GM23338 (cell line): ENCODE results near the gene EGFR. TPM values are rescaled to one million over a fixed set of nuclear protein-coding genes. Genes with fewer than 3 reads are reported as not detected.

ENCODE experiments used
- ATAC-seq: fragments of 200-7000 bp; cut with Tn5 transposase; 3 replicates; pipeline ENCODE4 v1.9.1; 2020
- DNase-seq: peaks from one replicate; pipeline ENCODE4 v3.0.0-alpha.2; 2015; ENCODE audit warnings: low spot score
- H2AFZ ChIP-seq: fragments of 200-600 bp; sonication (generic); 2 replicates; pipeline ENCODE4 v1.8.0; 2016; ENCODE audit warnings: antibody characterized with exemption, mild to moderate bottlenecking, moderate library complexity
- H3F3A ChIP-seq: fragments of 200-600 bp; sonication (generic); replicated peaks from 2 replicates; pipeline ENCODE4 v1.8.0; 2017; ENCODE audit warnings: antibody characterized with exemption, mixed run types, low read depth
- H3K27ac ChIP-seq: fragments of 200-600 bp; sonication (generic); 2 replicates; pipeline ENCODE4 v1.6.1; 2016; ENCODE audit warnings: low read depth
- H3K27me3 ChIP-seq: fragments of 200-600 bp; sonication (generic); 2 replicates; pipeline ENCODE4 v1.8.0; 2016; ENCODE audit warnings: mild to moderate bottlenecking, mixed run types, moderate library complexity; ENCODE audit not compliant: insufficient read depth
- H3K36me3 ChIP-seq: fragments of 200-600 bp; sonication (generic); 2 replicates; pipeline ENCODE4 v1.8.0; 2016; ENCODE audit warnings: mild to moderate bottlenecking; ENCODE audit not compliant: insufficient read depth
- H3K4me1 ChIP-seq: fragments of 200-600 bp; sonication (generic); 2 replicates; pipeline ENCODE4 v1.8.0; 2016; ENCODE audit warnings: mild to moderate bottlenecking, moderate library complexity; ENCODE audit not compliant: insufficient read depth
- H3K4me2 ChIP-seq: fragments of 200-600 bp; sonication (generic); 2 replicates; pipeline ENCODE4 v1.7.1; 2017; ENCODE audit warnings: mixed run types
- H3K4me3 ChIP-seq: fragments of 200-600 bp; sonication (generic); 2 replicates; pipeline ENCODE4 v1.6.1; 2016; ENCODE audit warnings: mixed run types
- H3K79me2 ChIP-seq: fragments of 200-600 bp; sonication (generic); replicated peaks from 2 replicates; pipeline ENCODE4 v1.8.0; 2017; ENCODE audit warnings: mild to moderate bottlenecking; ENCODE audit not compliant: insufficient read depth
- H3K9me2 ChIP-seq: fragments of 200-600 bp; sonication (generic); 2 replicates; pipeline ENCODE4 v1.8.0; 2017; ENCODE audit not compliant: insufficient read depth
- H4K20me1 ChIP-seq: fragments of 200-600 bp; sonication (generic); replicated peaks from 2 replicates; pipeline ENCODE4 v1.8.0; 2017; ENCODE audit warnings: mild to moderate bottlenecking; ENCODE audit not compliant: insufficient read depth
- H3K27ac Mint-ChIP-seq: 2 replicates; pipeline ENCODE4 v1.8.0; 2020; ENCODE audit warnings: inconsistent platforms, mild to moderate bottlenecking, moderate library complexity, mixed read lengths
- H3K27me3 Mint-ChIP-seq: 3 replicates; pipeline ENCODE4 v1.8.0; 2022; ENCODE audit warnings: low read depth, mild to moderate bottlenecking, moderate library complexity, mixed read lengths, inconsistent platforms; ENCODE audit not compliant: insufficient read depth, poor library complexity
- H3K36me3 Mint-ChIP-seq: 3 replicates; pipeline ENCODE4 v1.8.0; 2021; ENCODE audit warnings: low read depth, mild to moderate bottlenecking, inconsistent platforms, moderate library complexity, mixed read lengths
- H3K4me1 Mint-ChIP-seq: 3 replicates; pipeline ENCODE4 v1.8.0; 2020; ENCODE audit warnings: mild to moderate bottlenecking, inconsistent platforms, mixed read lengths
- H3K4me3 Mint-ChIP-seq: 3 replicates; pipeline ENCODE4 v1.8.0; 2021; ENCODE audit warnings: moderate library complexity, mild to moderate bottlenecking, inconsistent platforms, mixed read lengths
- H3K9me3 Mint-ChIP-seq: 3 replicates; pipeline ENCODE4 v1.8.0; 2020; ENCODE audit warnings: moderate library complexity, mild to moderate bottlenecking, inconsistent platforms, mixed read lengths
- CREB1 ChIP-seq: fragments of 250-450 bp; sonication (Bioruptor Pico); IDR thresholded peaks from 2 replicates; pipeline ENCODE4 v1.5.0; 2020; ENCODE audit warnings: low read depth, mild to moderate bottlenecking, moderate library complexity
- CTCF ChIP-seq, 2 experiments: fragments of 200-600 bp in 1 of 2; sonication (generic) in 1 of 2; conservative IDR thresholded peaks; 2 replicates each; pipeline versions ENCODE4 v1.5.1 to v1.6.1; 2016 to 2017; ENCODE audit warnings: antibody characterized with exemption in 2 of 2, low read depth in 2 of 2, mild to moderate bottlenecking in 2 of 2, moderate library complexity in 1 of 2
- ETS1 ChIP-seq: IDR thresholded peaks from 2 replicates; pipeline ENCODE4 v1.6.1; 2016; ENCODE audit warnings: antibody characterized with exemption
- EZH2phosphoT487 ChIP-seq: fragments of 200-600 bp; sonication (generic); IDR thresholded peaks from one replicate; pipeline ENCODE4 v1.8.1; 2018; ENCODE audit warnings: antibody characterized with exemption; ENCODE audit not compliant: unreplicated experiment
- NANOG ChIP-seq: IDR thresholded peaks from 2 replicates; pipeline ENCODE4 v1.6.1; 2016; ENCODE audit warnings: antibody characterized with exemption, borderline replicate concordance
- POLR2AphosphoS5 ChIP-seq: IDR thresholded peaks from 2 replicates; pipeline ENCODE4 v1.6.1; 2016; ENCODE audit warnings: antibody characterized with exemption, low read depth
- STAT1 ChIP-seq: IDR thresholded peaks from one replicate; pipeline ENCODE4 v1.6.1; 2016; ENCODE audit warnings: antibody characterized with exemption; ENCODE audit not compliant: unreplicated experiment
- ZNF114 ChIP-seq: fragments of 250-450 bp; sonication (Bioruptor Pico); IDR thresholded peaks from 2 replicates; pipeline ENCODE4 v1.5.0; 2020; ENCODE audit warnings: mild to moderate bottlenecking, moderate library complexity
- ZNF331 ChIP-seq: fragments of 250-450 bp; sonication (Bioruptor Pico); IDR thresholded peaks from 2 replicates; pipeline ENCODE4 v1.5.0; 2020; ENCODE audit warnings: low read depth, mild to moderate bottlenecking, moderate library complexity
- ZNF462 ChIP-seq: fragments of 250-450 bp; sonication (Bioruptor Pico); IDR thresholded peaks from 2 replicates; pipeline ENCODE4 v1.5.0; 2020; ENCODE audit warnings: mild to moderate bottlenecking, moderate library complexity
- polyA plus RNA-seq: library from polyadenylated mRNA; unstranded; fragments of >200 nt; fragmentation: Nextera tagmentation; extraction: Ambion mirVana; gene quantifications from 2 replicates; pipeline ENCODE4 v1.2.1, GENCODE V29; 2016
- total RNA-seq: library from RNA; depleted of rRNA; stranded (reverse); fragments of >200 nt; shearing (Covaris generic); gene quantifications from 2 replicates; pipeline ENCODE4 v1.2.3, GENCODE V29; 2014

EGFR gene
- total and polyA plus RNA-seq, 2 experiments from 2014 or later = 1.5 to 4.5 TPM

- Histone ChIP-seq H2AFZ (no peak overlapping the region), H3K4me2 (no peak overlapping the region), H3K4me1 (peaks cover 5% of the 10 kb centered on the region; the same call in 1 of the 2 replicates), H3K36me3 (no peaks in the 10 kb centered on the region), H3K4me3 (no peak overlapping the region), H3K27me3 (no peaks in the 10 kb centered on the region), H3K79me2 (no peaks in the 10 kb centered on the region), H3F3A (no peaks in the 10 kb centered on the region), H3K9me2 (no peaks in the 10 kb centered on the region), H3K27ac (no peak overlapping the region), H4K20me1 (no peaks in the 10 kb centered on the region)
- no peak overlapping the region for H3K4me3 Mint-ChIP-seq
- TF ChIP-seq CREB1 = no peak
- TF ChIP-seq ZNF462 (CRISPR knock-in tag) = no peak
- TF ChIP-seq ZNF114 (CRISPR knock-in tag) = no peak
- TF ChIP-seq STAT1 = no peak
- DNase-seq (no peak), ATAC-seq (no peak)
- 0 out of 3 replicates have a peak, but pooled peaks cover 2% of the 10 kb centered on the region for H3K36me3 Mint-ChIP-seq
- peaks cover 19% of the 10 kb centered on the region for H3K4me1 Mint-ChIP-seq
- no peaks in the 10 kb centered on the region; the same call in 2 of the 3 replicates for H3K9me3 Mint-ChIP-seq
- H3K27ac Mint-ChIP-seq = no peak overlapping the region
- H3K27me3 Mint-ChIP-seq = peaks cover 4% of the 10 kb centered on the region
Observed at GRCh38 chr7:55233001-55233400, 214.2 kb downstream of the EGFR start.

GRCh38 chr7:55234408-55234807, 215.6 kb downstream of the EGFR start:
- H3K27ac Mint-ChIP-seq = no peak overlapping the region
- Histone ChIP-seq H3K36me3 (no peaks in the 10 kb centered on the region), H3K4me2 (no peak overlapping the region), H4K20me1 (no peaks in the 10 kb centered on the region), H3K27me3 (no peaks in the 10 kb centered on the region), H2AFZ (no peak overlapping the region), H3K27ac (no peak overlapping the region), H3K79me2 (no peaks in the 10 kb centered on the region), H3F3A (no peaks in the 10 kb centered on the region), H3K9me2 (no peaks in the 10 kb centered on the region), H3K4me1 (peaks cover 5% of the 10 kb centered on the region; the same call in 1 of the 2 replicates), H3K4me3 (no peak overlapping the region)
- peaks cover 3% of the 10 kb centered on the region for H3K27me3 Mint-ChIP-seq
- no peak overlapping the region for H3K4me3 Mint-ChIP-seq
- peaks cover 19% of the 10 kb centered on the region for H3K4me1 Mint-ChIP-seq
- ATAC-seq = no peak
- H3K36me3 Mint-ChIP-seq = no peaks in the 10 kb centered on the region
- DNase-seq = no peak
- no peaks in the 10 kb centered on the region for H3K9me3 Mint-ChIP-seq
- no peak for TF ChIP-seq ETS1
- no peak for TF ChIP-seq EZH2phosphoT487
- no peak for TF ChIP-seq NANOG
- no peak for TF ChIP-seq ZNF331 (CRISPR knock-in tag)
- no peak for TF ChIP-seq CTCF (conservative IDR thresholded peaks at IDR 0.05; ENCODE audit: low read depth in 2 of 2)
- TF ChIP-seq POLR2AphosphoS5 = no peak
